Parietal lobe (tissue), 1 donor: ENCODE results near the gene ANO3. TPM values are rescaled to one million over a fixed set of nuclear protein-coding genes. Genes with fewer than 3 reads are reported as not detected.

ENCODE experiments used
- total RNA-seq: library from RNA; depleted of rRNA; stranded (reverse); fragments of >200 nt; gene quantifications from one replicate; pipeline ENCODE4 v1.2.3, GENCODE V29; 2014

The ANO3 gene
- total RNA-seq: 7.2 TPM

DNA sequence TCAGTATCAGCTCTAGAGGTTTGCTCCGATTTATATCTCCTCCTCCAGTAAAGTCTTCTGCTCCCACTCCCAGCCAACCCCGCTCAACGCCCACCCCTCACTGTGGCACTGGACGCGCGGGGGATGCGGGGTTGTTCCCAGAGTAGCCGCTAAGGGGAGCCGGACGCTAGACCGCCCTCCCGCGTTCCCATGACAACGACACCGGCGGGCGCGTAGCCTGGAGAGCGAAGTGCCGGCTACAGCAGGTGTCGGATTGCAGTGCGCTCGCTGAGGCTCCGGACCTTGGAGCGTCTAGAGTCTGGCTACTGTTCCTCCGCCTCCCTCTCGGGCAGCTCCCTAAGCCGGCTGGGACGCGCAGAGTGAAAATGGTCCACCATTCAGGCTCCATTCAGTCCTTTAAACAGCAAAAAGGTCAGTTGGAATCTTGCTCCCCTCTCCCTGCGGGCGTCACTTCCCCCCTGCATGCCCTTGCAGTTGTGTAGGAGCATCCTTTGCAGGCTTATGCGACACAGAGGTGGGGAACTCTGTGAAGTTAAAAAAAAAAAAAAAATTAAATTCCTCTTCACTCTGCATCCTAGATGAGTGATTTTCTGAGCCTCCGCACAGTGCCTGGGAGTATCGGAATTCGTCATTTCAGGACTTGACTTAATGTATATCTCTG lies at the start of gene ANO3:
Gene ANO3 (plus strand): TSS at position 220 of the 661 bp plus-strand sequence. CDS start 146 bp downstream, at position 366.

DNA sequence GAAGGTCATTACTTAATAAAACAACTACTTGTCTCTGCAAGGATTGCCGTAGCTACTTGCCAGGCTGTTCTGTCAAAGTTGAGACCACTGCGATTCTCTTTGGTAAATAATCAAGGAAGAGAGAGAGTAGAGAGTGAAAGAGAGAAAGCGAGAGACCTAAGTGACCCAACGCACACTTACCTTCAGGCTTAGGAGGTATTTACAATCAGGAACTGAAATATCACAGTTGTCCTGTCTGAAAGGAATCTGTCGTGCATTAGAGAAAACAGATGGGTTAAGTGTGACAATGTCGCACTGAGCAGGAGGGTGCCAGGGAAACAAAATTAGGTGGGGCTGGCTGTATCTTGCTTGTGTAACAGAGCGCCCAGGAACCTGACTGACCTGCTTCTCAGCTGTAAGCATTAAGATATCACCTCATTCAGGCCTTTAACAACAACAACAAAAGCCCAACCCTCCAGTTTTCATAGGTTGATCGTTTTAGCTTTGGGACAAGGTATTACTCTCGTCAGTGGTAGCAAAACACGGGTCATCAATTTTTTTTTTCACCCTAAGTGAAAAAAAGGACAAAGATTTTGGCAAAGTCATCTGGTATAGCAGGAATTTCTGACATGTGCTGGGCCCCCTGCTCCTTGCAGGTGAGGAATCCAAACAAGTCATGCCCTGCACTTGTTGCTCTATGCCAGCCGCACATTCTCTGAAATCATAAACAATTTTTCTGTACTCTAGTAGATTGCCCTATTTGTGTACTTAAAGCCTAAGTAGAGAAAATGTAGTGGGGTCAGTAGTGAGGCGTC lies 240.1 kb downstream of the ANO3 start, which contains the start of gene MUC15:
Gene MUC15 (minus strand): TSS at position 403 of the 794 bp plus-strand sequence. CDS start 5,169 bp downstream, outside the sequence.

Other genes with a start within 250 kb of the ANO3 start
- gene MUC15, start 240.1 kb downstream of the ANO3 start, total RNA-seq: not detected